ENCODE measurements around the gene GRIP1.

GRIP1 gene

DNA sequence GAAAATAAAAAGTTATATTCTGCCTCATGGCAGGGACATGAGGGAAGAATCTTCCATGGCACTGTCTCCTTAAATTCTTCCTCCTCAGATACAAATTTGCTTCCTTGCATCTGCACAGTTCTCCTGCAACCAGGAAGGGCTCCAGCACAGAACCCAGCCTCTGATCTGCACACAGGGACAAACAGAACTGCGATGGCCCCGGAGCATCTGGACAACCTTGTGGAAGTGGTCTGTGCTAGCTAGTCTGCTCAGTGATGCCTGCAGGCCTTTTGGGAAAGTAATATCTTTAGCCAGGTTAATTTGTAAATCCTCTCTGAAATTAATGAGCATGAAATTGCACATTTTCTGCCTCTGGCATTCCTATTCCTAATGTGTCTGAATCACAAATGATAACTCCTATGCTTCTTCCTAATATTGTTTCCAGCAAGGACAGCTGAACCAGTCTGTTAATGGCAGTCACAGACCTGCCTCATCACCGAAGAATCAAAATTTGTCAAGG lies 74.8 kb downstream of the GRIP1 start:
- FAIRE-seq (no peak), DNase-seq (ENCODE audit: extremely low spot score, insufficient read length, low read depth) (no peak)

- DNase-seq (ENCODE audit: extremely low spot score, insufficient read length, low read depth) (no peak), FAIRE-seq (no peak)
These were observed 75.4 kb downstream of the GRIP1 start for GRCh38 chr12:66603461-66603860.

DNA sequence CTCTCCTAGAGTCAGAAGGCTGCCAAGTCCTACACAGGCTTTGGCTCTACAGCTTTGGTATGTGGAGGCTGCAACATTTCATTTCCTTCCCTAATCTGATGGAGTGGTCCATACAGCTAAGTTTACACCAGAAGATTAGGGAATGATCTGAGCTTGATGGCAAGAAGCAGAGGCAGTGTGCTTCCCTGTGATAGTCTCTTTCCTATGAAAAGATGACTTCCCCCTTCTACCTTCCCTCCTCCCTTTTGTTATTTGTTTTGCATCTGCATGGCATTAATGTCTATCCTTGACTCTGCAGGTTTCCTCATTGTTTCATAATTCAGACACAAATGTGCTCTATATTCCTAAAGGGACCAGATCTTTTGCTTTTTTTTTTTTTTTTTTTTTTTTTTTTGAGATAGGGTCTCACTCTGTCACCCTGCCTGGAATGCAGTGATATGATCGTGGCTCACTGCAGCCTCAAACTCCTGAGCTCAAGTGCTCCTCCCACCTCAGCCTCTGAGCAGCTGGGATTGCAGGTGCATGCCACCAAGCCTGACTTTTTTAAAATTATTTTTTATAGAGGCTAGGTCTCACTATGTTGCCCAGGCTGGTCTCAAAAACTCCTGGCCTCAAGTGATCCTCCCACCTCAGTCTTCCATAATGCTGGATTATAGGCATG lies 76.3 kb downstream of the GRIP1 start:
- FAIRE-seq = no peak
- no peak for DNase-seq (ENCODE audit: extremely low spot score, insufficient read length, low read depth)

- FAIRE-seq (no peak), DNase-seq (ENCODE audit: extremely low spot score, insufficient read length, low read depth) (no peak)
These were observed 78.0 kb downstream of the GRIP1 start for GRCh38 chr12:66600903-66601302.

DNA sequence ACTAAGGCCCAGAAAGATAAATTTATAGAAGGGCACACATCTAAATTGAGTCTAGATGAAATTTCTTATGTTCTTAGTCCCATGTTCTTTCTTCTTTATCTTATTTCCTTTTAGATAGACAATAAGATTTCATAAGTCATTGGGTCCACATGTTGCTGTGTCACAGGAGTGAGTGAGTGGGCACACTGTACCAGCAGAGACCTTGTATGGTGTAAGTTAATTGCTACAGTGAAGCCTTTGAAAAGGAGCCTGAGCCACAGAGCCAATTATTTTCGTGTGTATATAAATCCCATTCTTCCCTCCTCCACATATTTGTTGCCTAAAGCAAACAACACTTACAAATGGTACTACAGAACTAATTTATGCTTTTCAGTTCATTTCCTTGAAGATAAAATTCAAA lies 79.1 kb downstream of the GRIP1 start:
- no peak for DNase-seq (ENCODE audit: extremely low spot score, insufficient read length, low read depth)
- no peak for FAIRE-seq

DNA sequence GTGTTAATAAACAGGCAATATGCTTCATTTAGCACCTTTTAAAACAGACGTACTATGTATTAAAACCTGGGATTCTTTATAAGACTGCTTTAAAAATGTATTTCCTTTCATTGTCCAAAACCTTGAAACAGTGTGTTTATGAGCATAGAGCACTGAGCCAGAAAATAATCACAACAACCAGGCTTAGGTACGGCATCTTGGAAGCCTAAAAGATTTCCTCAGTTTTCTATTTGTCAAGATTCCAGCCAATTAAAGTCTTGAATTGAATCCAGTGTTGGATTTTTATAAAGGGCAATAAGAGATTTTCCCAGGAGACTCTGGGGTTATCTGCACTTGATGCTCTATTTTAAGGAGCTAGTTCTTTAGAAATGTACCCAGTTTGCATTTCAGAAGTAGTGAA lies 80.3 kb downstream of the GRIP1 start:
- DNase-seq (ENCODE audit: extremely low spot score, insufficient read length, low read depth) (no peak), FAIRE-seq (no peak)

DNA sequence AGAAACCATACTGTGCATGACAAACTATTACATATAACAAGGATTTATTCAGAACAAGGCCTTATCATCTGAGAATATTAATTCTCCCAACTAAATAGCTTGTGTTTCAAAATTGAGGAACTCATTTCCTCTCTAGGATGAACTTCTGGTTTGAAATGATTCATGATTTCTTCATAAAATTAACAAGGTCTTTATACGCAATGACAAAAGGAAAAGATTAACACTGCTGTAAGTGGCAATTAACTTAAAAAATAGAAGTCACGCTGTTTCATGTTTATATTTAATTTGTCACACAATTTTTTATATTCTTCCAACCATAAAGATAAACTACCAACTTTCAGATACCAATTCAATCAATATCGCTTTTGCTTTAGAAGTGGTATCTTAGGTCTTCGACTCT lies 80.8 kb downstream of the GRIP1 start:
- DNase-seq (ENCODE audit: extremely low spot score, insufficient read length, low read depth) = no peak
- FAIRE-seq = no peak

DNA sequence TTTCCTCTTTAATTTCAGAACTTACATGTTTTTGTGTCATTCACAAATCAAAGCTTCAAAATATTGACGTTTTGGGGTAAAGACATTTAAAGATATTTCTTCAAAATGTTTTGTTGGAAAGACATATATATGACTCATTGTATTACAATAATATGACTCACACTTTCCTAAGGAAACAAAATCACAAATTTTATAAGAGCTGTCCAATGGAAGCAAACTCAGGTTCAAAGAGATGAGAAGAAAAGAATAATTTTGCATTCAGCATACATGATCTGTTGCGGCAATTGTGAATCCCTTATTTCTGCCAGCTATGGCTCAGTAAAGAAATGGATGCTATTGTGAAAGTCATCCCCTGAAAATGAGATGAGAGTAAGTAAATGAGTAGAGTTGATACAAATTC lies 82.7 kb downstream of the GRIP1 start:
- no peak for FAIRE-seq

GRCh38 chr12:66594688-66595087 lies 84.2 kb downstream of the GRIP1 start:
- DNase-seq (ENCODE audit: extremely low spot score, insufficient read length, low read depth) (no peak), FAIRE-seq (no peak)

More for the DNA sequence above, 82.7 kb downstream of the GRIP1 start:
- no peak for DNase-seq (ENCODE audit: extremely low spot score, insufficient read length, low read depth)

DNA sequence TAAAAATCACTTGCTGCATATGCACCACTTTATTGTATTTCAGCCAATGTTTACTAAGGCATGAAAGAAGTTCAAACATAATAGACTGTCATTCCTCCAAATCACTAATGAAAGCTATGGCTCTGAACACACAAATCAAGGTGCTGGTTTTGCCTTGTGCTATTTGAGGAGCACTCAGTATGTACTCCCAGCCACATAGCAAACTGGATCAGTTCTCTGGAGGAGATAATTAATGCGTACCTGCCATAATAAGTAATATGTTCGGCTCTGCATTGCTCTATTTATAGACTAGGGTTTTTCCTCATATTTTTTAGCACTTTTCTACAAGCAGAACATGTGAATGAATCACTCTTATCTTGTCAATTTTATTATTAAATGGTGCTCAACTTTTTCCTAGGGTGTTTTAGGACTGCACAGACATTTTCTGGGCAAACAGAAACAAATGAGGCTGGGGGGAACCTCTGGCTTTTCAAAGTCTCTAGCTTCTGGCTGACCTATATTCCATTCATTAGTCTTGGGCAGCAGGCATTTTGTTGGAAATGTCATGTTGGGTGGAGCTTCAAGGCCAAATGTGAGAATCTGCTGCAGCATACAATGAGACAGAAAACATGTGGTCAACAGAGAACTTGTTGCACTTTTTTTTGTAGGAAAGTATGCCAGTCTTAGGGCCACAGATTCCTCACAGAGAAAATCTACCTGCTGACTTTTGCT lies 88.4 kb downstream of the GRIP1 start:
- DNase-seq (ENCODE audit: extremely low spot score, insufficient read length, low read depth) = no peak
- FAIRE-seq = no peak

DNA sequence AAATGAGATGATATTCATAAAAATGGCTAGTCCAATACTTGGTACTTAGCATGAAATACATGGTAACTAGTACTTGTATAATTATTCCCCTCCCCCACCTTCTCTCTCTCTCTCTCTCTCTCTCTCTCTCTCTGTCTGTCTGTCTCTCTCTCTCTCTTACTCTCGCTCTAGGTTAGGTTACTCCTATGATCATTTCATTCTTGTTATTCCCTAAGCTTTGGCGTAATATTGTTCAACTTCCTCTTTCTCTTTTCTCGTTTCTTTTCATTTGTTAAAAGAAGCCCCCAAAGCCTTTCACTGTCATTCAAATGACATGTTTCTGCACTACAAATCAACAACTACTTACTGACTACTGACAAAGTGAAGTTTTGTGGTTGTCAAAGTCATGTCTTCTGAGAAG lies 89.8 kb downstream of the GRIP1 start:
- FAIRE-seq (no peak), DNase-seq (ENCODE audit: extremely low spot score, insufficient read length, low read depth) (no peak)

- DNase-seq (ENCODE audit: extremely low spot score, insufficient read length, low read depth) = no peak
- FAIRE-seq = no peak
These were observed 91.0 kb downstream of the GRIP1 start for GRCh38 chr12:66587912-66588311.

DNA sequence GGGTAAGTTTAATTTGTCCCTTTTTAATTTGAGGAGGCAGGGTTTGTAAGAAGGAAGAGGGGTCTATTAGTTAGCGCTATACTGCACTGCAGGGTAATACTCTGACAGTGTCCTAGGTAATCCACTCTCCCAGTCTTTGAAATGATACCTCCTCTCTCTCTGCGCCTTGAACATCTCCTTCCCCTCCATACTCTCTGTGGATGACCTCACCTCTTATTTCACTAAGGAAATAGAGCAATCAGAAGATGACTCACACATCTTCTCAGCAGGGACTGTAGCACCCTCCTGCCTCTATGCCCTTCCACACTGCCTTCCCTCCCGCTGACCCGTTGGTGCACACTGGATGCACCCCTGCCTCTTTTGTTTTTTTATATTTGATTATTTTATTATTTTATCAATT lies 94.2 kb downstream of the GRIP1 start:
- FAIRE-seq (no peak), DNase-seq (ENCODE audit: extremely low spot score, insufficient read length, low read depth) (no peak)

GRCh38 chr12:66573605-66574004 lies 105.3 kb downstream of the GRIP1 start:
- FAIRE-seq (no peak), DNase-seq (ENCODE audit: extremely low spot score, insufficient read length, low read depth) (no peak)

- DNase-seq (ENCODE audit: extremely low spot score, insufficient read length, low read depth) = no peak
These were observed 106.0 kb downstream of the GRIP1 start for GRCh38 chr12:66572845-66573244.

DNA sequence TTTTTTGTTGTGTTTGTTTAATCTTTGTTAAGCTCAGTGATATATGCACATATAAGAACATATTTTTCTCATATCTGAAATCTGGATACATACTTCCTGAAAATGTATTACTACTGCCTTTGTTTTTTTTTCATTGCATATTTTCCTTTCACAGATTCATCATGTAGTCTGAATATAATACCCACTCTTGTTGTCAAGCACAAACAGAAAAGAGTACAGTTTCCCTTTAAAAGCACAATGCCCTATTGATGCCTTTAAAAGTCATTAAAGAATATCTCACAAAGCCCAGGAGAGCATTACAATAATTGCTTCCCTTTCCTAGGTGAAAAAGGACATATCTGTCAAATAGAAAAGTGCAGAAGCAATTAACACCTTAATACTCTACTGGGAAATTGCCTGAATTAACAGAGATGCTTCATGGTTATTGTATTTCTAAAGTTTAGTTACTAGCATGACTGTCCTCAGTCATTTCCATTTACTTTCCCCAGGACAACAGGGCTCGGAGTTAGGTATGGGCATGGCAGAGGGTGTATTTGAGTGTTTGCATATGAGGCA lies 107.4 kb downstream of the GRIP1 start:
- no peak for DNase-seq (ENCODE audit: extremely low spot score, insufficient read length, low read depth)
- FAIRE-seq = no peak

More at GRCh38 chr12:66572845-66573244, 106.0 kb downstream of the GRIP1 start:
- FAIRE-seq = no peak

GRCh38 chr12:66563220-66563619 lies 115.7 kb downstream of the GRIP1 start:
- FAIRE-seq (no peak), DNase-seq (ENCODE audit: extremely low spot score, insufficient read length, low read depth) (no peak)

DNA sequence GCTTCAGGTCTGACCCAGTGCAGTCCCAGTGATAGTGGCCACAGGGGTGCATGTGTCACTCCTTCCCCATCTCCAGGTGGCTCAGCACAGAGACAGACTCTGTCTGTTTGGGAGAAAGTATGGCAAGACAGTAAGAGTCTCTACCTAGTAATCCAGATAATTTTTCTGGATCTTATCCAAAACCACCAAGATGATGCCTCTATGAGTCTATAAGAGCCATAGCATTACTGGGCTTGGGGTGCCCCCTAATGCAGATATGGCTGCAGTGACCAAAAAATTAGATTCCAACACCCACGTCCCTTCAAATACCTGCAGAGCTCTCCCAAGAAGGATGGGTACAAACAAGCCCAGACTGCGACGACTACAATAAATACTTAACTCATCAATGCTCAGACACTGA lies 123.8 kb downstream of the GRIP1 start:
- FAIRE-seq (no peak), DNase-seq (ENCODE audit: extremely low spot score, insufficient read length, low read depth) (no peak)

DNA sequence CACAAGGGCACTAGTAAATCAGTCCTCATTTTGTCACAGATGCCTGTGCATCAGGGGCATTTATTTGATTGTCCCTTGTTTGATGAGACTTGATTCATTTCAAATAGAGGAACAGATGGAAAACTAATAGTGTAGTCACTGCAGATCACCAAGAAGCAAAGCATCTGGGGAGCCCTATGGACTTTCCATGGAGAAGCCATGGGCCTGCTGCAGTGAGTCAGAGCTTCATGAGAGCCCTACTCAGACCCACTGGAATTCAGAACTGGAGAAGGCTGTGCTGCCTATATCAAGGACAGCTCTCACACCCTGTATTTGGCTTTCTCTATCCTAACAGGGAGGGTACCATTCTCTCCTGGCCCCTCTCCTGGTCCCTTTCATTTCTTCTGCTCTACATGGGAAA lies 126.2 kb downstream of the GRIP1 start:
- no peak for DNase-seq (ENCODE audit: extremely low spot score, insufficient read length, low read depth)

GRCh38 chr12:66550626-66551025 lies 128.2 kb downstream of the GRIP1 start:
- DNase-seq (ENCODE audit: extremely low spot score, insufficient read length, low read depth) (no peak), FAIRE-seq (no peak)

More for the DNA sequence above, 126.2 kb downstream of the GRIP1 start:
- no peak for FAIRE-seq

DNA sequence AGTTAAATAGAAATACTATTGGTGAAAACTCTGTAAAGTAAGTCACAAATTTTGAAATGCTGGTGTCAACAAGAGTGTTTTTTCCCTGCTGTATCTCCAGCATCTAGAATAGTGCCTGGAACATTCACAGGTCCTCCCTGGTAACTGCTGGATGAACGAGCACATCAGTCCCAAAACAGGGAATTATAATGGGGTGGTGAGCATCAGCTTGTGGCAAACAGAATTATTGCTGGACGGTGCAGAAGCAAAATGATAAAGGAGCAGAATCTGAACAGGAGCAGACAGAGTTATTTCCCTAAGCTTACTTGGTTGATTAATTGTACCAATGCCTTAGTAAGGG lies 129.9 kb downstream of the GRIP1 start:
- DNase-seq (ENCODE audit: extremely low spot score, insufficient read length, low read depth) = no peak

More for the DNA sequence above, 129.9 kb downstream of the GRIP1 start:
- no peak for FAIRE-seq

Data from GM18507 (cell line).